ENCODE data around the gene RNF38.
"Not testable (repeated sequence)": the region's sequence is repeated elsewhere in the genome, so short reads cannot be mapped to it uniquely, and the experiment has no call there.

- not testable (repeated sequence) for TF ChIP-seq CTCF (IDR thresholded peaks at IDR 0.05; ENCODE audit: poor library complexity, severe bottlenecking); POLR2AphosphoS5 (IDR thresholded peaks at IDR 0.05); EZH2 (IDR thresholded peaks at IDR 0.05; ENCODE audit: borderline replicate concordance, insufficient read depth, low read length, poor library complexity, severe bottlenecking)
Measured at GRCh38 chr9:36448555-36448954, 48.5 kb upstream of the RNF38 start.

Data from neural cell (in vitro differentiated cells).